GM21381 (cell line): ENCODE data around the gene RXFP2.

Source experiments
- ATAC-seq: cut with Tn5 transposase; IDR thresholded peaks from one replicate; pipeline ENCODE4 v1.9.1; 2021; ENCODE audit warnings: mild to moderate bottlenecking, moderate library complexity; ENCODE audit not compliant: unreplicated experiment

RXFP2 gene

GRCh38 chr13:31739226-31739625, at the start of gene RXFP2:
Gene RXFP2, plus strand, starts transcription at chr13:31739526. Its CDS starts 87 bp downstream, at chr13:31739613.
- ATAC-seq = no peak

GRCh38 chr13:31697290-31697689, 42.0 kb upstream of the RXFP2 start:
- ATAC-seq = no peak

- no peak for ATAC-seq
Measured at GRCh38 chr13:31699650-31700049, 39.7 kb upstream of the RXFP2 start.

- no peak for ATAC-seq
Measured at GRCh38 chr13:31703780-31704179, 35.5 kb upstream of the RXFP2 start.

- ATAC-seq = no peak
Measured at GRCh38 chr13:31706105-31706504, 33.2 kb upstream of the RXFP2 start.

- ATAC-seq = no peak
Measured at GRCh38 chr13:31717583-31717982, 21.7 kb upstream of the RXFP2 start.

- ATAC-seq = no peak
Measured at GRCh38 chr13:31719214-31719613, 20.1 kb upstream of the RXFP2 start.

GRCh38 chr13:31722673-31723072, 16.7 kb upstream of the RXFP2 start:
- ATAC-seq = no peak

- ATAC-seq = no peak
Measured at GRCh38 chr13:31725841-31726240, 13.5 kb upstream of the RXFP2 start.

GRCh38 chr13:31731921-31732320, 7.4 kb upstream of the RXFP2 start:
- ATAC-seq = no peak

GRCh38 chr13:31733066-31733465, 6.3 kb upstream of the RXFP2 start:
- ATAC-seq = no peak

- no peak for ATAC-seq
Measured at GRCh38 chr13:31733647-31734046, 5.7 kb upstream of the RXFP2 start.

- peak; percentile 92 for ATAC-seq
Measured at GRCh38 chr13:31742097-31742734, 2.9 kb downstream of the RXFP2 start.

- ATAC-seq = no peak
Measured at GRCh38 chr13:31747291-31747690, 8.0 kb downstream of the RXFP2 start.

- no peak for ATAC-seq
Measured at GRCh38 chr13:31747966-31748365, 8.6 kb downstream of the RXFP2 start.

GRCh38 chr13:31749929-31750328, 10.6 kb downstream of the RXFP2 start:
- ATAC-seq = no peak

- ATAC-seq = no peak
Measured at GRCh38 chr13:31755211-31755610, 15.9 kb downstream of the RXFP2 start.

GRCh38 chr13:31755803-31756212, 16.5 kb downstream of the RXFP2 start:
- ATAC-seq = no peak

GRCh38 chr13:31756346-31756745, 17.0 kb downstream of the RXFP2 start:
- ATAC-seq = no peak

GRCh38 chr13:31761951-31762350, 22.6 kb downstream of the RXFP2 start:
- no peak for ATAC-seq

- no peak for ATAC-seq
Measured at GRCh38 chr13:31764556-31764955, 25.2 kb downstream of the RXFP2 start.

GRCh38 chr13:31765138-31765785, 25.9 kb downstream of the RXFP2 start:
- ATAC-seq = no peak
